ENCODE results near the gene PTGIS. TPM values are rescaled to one million over a fixed set of nuclear protein-coding genes. Genes with fewer than 3 reads are reported as not detected.

The PTGIS gene
- total RNA-seq, 1 experiment from 2014 or later, result 20.0 TPM

- no peak overlapping the region for H2AK5ac ChIP-seq (ENCODE audit: insufficient read length, low read length)
- peaks cover 32% of the 10 kb centered on the region for H3K27me3 Mint-ChIP-seq (ENCODE audit: low read depth)
- H3K36me3 Mint-ChIP-seq (ENCODE audit: insufficient read depth in 1 of 3, low read depth in 3 of 3), result peaks cover 0 to 5% (median 2%) of the 10 kb centered on the region in 3 experiments; a peak in 3 of 7 replicates
- H3K4me1 ChIP-seq (ENCODE audit: insufficient read depth, low read length), result no peaks in the 10 kb centered on the region
- H3K14ac ChIP-seq (ENCODE audit: insufficient read depth, low read length), result no peak overlapping the region
- H3K4me3 Mint-ChIP-seq, result no peak overlapping the region
- H2AFZ ChIP-seq (ENCODE audit: low read length), result no peak overlapping the region
- no peak overlapping the region for H4K5ac ChIP-seq (ENCODE audit: insufficient read length, low read depth, low read length)
- no peak overlapping the region for H3K4ac ChIP-seq (ENCODE audit: low read depth, low read length)
- no peak overlapping the region for H3T11ph ChIP-seq (ENCODE audit: low read length)
- no peaks in the 10 kb centered on the region for H3K79me2 ChIP-seq (ENCODE audit: insufficient read depth, low read length)
- no peaks in the 10 kb centered on the region for H3K9me3 ChIP-seq (ENCODE audit: control insufficient read depth, low read depth, low read length)
- H3K23ac ChIP-seq (ENCODE audit: insufficient read length, low read depth, low read length), result no peak overlapping the region
- no peak overlapping the region for H2BK120ac ChIP-seq (ENCODE audit: low read depth, low read length, poor library complexity, severe bottlenecking)
- H3K18ac ChIP-seq (ENCODE audit: insufficient read length, low read depth, low read length), result no peak overlapping the region
- H2BK15ac ChIP-seq (ENCODE audit: low read depth, low read length), result no peak overlapping the region
- no peak overlapping the region for H2BK5ac ChIP-seq (ENCODE audit: insufficient read length, low read length)
- peaks cover 6 to 14% of the 10 kb centered on the region in 2 experiments; a peak in 2 of 4 replicates for H3K4me1 Mint-ChIP-seq
- H3K9ac ChIP-seq (ENCODE audit: extremely low read depth, insufficient read length, low read length), result no peak overlapping the region
- no peak overlapping the region for H3K4me2 ChIP-seq (ENCODE audit: insufficient read depth, insufficient read length, low read length)
- H4K8ac ChIP-seq (replicated peaks; ENCODE audit: insufficient read length, low read depth, low read length), result no peak overlapping the region
- DNase-seq, result no peak
- no peak overlapping the region for H3K27ac ChIP-seq (ENCODE audit: insufficient read length, low read depth, low read length)
- no peak overlapping the region for H2BK20ac ChIP-seq (ENCODE audit: low read depth, low read length, poor library complexity, severe bottlenecking)
- TF ChIP-seq, protein P1, sequence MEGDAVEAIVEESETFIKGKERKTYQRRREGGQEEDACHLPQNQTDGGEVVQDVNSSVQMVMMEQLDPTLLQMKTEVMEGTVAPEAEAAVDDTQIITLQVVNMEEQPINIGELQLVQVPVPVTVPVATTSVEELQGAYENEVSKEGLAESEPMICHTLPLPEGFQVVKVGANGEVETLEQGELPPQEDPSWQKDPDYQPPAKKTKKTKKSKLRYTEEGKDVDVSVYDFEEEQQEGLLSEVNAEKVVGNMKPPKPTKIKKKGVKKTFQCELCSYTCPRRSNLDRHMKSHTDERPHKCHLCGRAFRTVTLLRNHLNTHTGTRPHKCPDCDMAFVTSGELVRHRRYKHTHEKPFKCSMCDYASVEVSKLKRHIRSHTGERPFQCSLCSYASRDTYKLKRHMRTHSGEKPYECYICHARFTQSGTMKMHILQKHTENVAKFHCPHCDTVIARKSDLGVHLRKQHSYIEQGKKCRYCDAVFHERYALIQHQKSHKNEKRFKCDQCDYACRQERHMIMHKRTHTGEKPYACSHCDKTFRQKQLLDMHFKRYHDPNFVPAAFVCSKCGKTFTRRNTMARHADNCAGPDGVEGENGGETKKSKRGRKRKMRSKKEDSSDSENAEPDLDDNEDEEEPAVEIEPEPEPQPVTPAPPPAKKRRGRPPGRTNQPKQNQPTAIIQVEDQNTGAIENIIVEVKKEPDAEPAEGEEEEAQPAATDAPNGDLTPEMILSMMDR (conservative IDR thresholded peaks at IDR 0.05), result no peak
- WGBS (ENCODE audit: extremely low coverage, insufficient read length, low lambda C conversion rate), result no CpG with 5 or more reads among the region's 3 CpGs
- H3K9me3 Mint-ChIP-seq, result no peaks in the 10 kb centered on the region; a peak in 1 of 5 replicates
- peaks cover 14% of the 10 kb centered on the region for H3K23me2 ChIP-seq (ENCODE audit: insufficient read length, low read depth, low read length, poor library complexity, severe bottlenecking)
- H3K27ac Mint-ChIP-seq, result no peak overlapping the region
- no peaks in the 10 kb centered on the region for H3K79me1 ChIP-seq (ENCODE audit: insufficient read depth, low read depth, low read length, poor library complexity, severe bottlenecking)
- no peak overlapping the region for H4K91ac ChIP-seq (ENCODE audit: insufficient read length, low read depth, low read length)
- no peak overlapping the region for H2BK12ac ChIP-seq (ENCODE audit: insufficient read length, low read depth, low read length)
- no peaks in the 10 kb centered on the region; the same call in 1 of the 2 replicates for H3K27me3 ChIP-seq (ENCODE audit: insufficient read depth, low read length)
- H3K56ac ChIP-seq (ENCODE audit: insufficient read length, low read depth, low read length), result no peak overlapping the region
- H4K20me1 ChIP-seq (ENCODE audit: control insufficient read depth, insufficient read depth, insufficient read length), result no peaks in the 10 kb centered on the region
These were observed 87.7 kb downstream of the PTGIS start for GRCh38 chr20:49480236-49480635.

All from H9 (cell line).